Measurements from ENCODE around the gene LMO7. TPM values are rescaled to one million over a fixed set of nuclear protein-coding genes. Genes with fewer than 3 reads are reported as not detected.

The LMO7 gene
- total RNA-seq, 1 donor from 2014 or later: 239 TPM

DNA sequence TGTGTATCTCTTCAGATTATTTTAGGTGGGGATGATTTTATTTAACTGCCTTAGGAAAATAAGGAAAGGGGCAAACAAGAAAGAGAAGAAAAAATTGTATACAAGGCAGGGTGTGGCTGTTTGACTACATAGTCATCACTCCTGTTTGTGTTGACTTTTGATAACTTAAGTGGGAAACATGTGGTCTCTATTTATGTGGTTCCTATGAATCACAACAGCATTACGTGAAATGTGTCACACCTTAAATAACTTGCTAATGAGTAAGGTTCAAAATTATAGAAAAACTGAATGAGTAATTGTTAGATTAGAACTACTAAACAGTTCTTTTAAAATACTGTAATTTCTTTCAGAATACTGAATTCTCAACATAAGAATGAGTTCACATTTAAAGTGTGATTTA, 69.3 kb downstream of the LMO7 start:
- no peaks in the 10 kb centered on the region for H3K9me3 Mint-ChIP-seq (ENCODE audit: unreplicated experiment)
- no peak for TF ChIP-seq CTCF (IDR thresholded peaks at IDR 0.05)
- peaks cover 3% of the 10 kb centered on the region for H3K36me3 Mint-ChIP-seq (ENCODE audit: unreplicated experiment)
- no peak overlapping the region for H3K4me3 Mint-ChIP-seq (ENCODE audit: unreplicated experiment)
- peaks cover 52% of the 10 kb centered on the region for H3K4me1 Mint-ChIP-seq (ENCODE audit: unreplicated experiment)
- H3K27me3 Mint-ChIP-seq (ENCODE audit: unreplicated experiment): no peaks in the 10 kb centered on the region
- H3K27ac Mint-ChIP-seq (ENCODE audit: unreplicated experiment): peak overlapping the region; percentile 84
- DNase-seq (ENCODE audit: extremely low spot score, unreplicated experiment): no peak

GRCh38 chr13:75705908-75706307, 69.8 kb downstream of the LMO7 start:
- peaks cover 48% of the 10 kb centered on the region for H3K4me1 Mint-ChIP-seq (ENCODE audit: unreplicated experiment)
- no peak overlapping the region for H3K4me3 Mint-ChIP-seq (ENCODE audit: unreplicated experiment)
- peak overlapping the region; percentile 84 for H3K27ac Mint-ChIP-seq (ENCODE audit: unreplicated experiment)
- no peaks in the 10 kb centered on the region for H3K27me3 Mint-ChIP-seq (ENCODE audit: unreplicated experiment)
- no peak for TF ChIP-seq CTCF (IDR thresholded peaks at IDR 0.05)
- no peaks in the 10 kb centered on the region for H3K9me3 Mint-ChIP-seq (ENCODE audit: unreplicated experiment)
- peaks cover 3% of the 10 kb centered on the region for H3K36me3 Mint-ChIP-seq (ENCODE audit: unreplicated experiment)
- no peak for DNase-seq (ENCODE audit: extremely low spot score, unreplicated experiment)

- H3K27ac Mint-ChIP-seq (ENCODE audit: unreplicated experiment): no peak overlapping the region
- no peaks in the 10 kb centered on the region for H3K27me3 Mint-ChIP-seq (ENCODE audit: unreplicated experiment)
- peaks cover 33% of the 10 kb centered on the region for H3K4me1 Mint-ChIP-seq (ENCODE audit: unreplicated experiment)
- H3K9me3 Mint-ChIP-seq (ENCODE audit: unreplicated experiment): no peaks in the 10 kb centered on the region
- peaks cover 22% of the 10 kb centered on the region for H3K36me3 Mint-ChIP-seq (ENCODE audit: unreplicated experiment)
- H3K4me3 Mint-ChIP-seq (ENCODE audit: unreplicated experiment): no peak overlapping the region
- no peak for TF ChIP-seq CTCF (IDR thresholded peaks at IDR 0.05)
- DNase-seq (ENCODE audit: extremely low spot score, unreplicated experiment): no peak
These were observed 77.7 kb downstream of the LMO7 start for GRCh38 chr13:75713852-75714251.

- no peak for TF ChIP-seq CTCF (IDR thresholded peaks at IDR 0.05)
- peaks cover 32% of the 10 kb centered on the region for H3K36me3 Mint-ChIP-seq (ENCODE audit: unreplicated experiment)
- DNase-seq (ENCODE audit: extremely low spot score, unreplicated experiment): no peak
- no peak overlapping the region for H3K4me3 Mint-ChIP-seq (ENCODE audit: unreplicated experiment)
- H3K9me3 Mint-ChIP-seq (ENCODE audit: unreplicated experiment): no peaks in the 10 kb centered on the region
- peaks cover 38% of the 10 kb centered on the region for H3K4me1 Mint-ChIP-seq (ENCODE audit: unreplicated experiment)
- H3K27me3 Mint-ChIP-seq (ENCODE audit: unreplicated experiment): no peaks in the 10 kb centered on the region
- H3K27ac Mint-ChIP-seq (ENCODE audit: unreplicated experiment): peak overlapping the region; percentile 95
These were observed 79.7 kb downstream of the LMO7 start for GRCh38 chr13:75715601-75716523.

GRCh38 chr13:75717525-75717924, 81.4 kb downstream of the LMO7 start:
- peaks cover under 1% of the 10 kb centered on the region for H3K9me3 Mint-ChIP-seq (ENCODE audit: unreplicated experiment)
- H3K36me3 Mint-ChIP-seq (ENCODE audit: unreplicated experiment): peaks cover 35% of the 10 kb centered on the region
- H3K4me3 Mint-ChIP-seq (ENCODE audit: unreplicated experiment): no peak overlapping the region
- H3K27ac Mint-ChIP-seq (ENCODE audit: unreplicated experiment): peak overlapping the region; percentile 85
- DNase-seq (ENCODE audit: extremely low spot score, unreplicated experiment): no peak
- peaks cover 36% of the 10 kb centered on the region for H3K4me1 Mint-ChIP-seq (ENCODE audit: unreplicated experiment)
- no peaks in the 10 kb centered on the region for H3K27me3 Mint-ChIP-seq (ENCODE audit: unreplicated experiment)
- TF ChIP-seq CTCF (IDR thresholded peaks at IDR 0.05): no peak
